Measurements from ENCODE around the gene KLK13. TPM values are rescaled to one million over a fixed set of nuclear protein-coding genes. Genes with fewer than 3 reads are reported as not detected.

The KLK13 gene, protein sequence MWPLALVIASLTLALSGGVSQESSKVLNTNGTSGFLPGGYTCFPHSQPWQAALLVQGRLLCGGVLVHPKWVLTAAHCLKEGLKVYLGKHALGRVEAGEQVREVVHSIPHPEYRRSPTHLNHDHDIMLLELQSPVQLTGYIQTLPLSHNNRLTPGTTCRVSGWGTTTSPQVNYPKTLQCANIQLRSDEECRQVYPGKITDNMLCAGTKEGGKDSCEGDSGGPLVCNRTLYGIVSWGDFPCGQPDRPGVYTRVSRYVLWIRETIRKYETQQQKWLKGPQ
- not detected in 2 replicates for total RNA-seq (2014; rRNA removed; shearing (Covaris generic))

DNA sequence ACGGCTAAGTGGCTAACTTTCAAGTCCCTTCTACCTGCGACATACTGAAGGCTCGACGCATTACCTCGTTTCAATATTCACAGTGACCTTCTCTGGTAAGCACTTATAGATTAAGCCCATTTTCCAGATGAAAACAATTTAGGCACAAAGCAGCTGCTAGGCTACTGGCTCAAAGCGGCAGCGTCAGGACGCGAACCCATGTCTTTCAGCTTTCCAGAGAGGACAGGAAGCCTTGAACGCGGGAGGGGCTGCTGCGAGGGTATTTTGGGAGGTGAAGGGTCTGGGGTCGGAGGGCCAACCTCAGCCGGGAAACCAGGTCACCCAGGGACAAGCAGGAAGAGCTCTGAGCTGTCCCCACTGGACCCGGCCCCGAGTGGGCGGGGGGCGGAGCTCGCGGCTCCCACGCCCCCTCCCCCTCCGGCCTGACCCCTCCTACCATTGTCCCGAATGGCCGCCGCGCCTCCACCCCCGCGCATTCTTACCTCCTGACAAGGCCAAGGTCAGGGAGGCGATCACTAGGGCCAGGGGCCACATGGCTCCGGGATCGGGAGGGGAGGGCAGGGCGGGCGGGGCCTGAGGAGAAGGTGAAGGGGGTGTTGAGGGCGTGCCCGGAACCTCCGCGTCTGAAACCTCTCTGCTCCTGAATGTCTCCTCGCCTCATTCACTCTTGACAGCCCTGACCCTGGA lies at the start of gene KLK13:
TSS of gene KLK13 (minus strand) at position 559 of the 687 bp plus-strand sequence. CDS start at position 534, 25 bp downstream.
- DNase-seq (ENCODE audit: low read depth) = no peak

DNA sequence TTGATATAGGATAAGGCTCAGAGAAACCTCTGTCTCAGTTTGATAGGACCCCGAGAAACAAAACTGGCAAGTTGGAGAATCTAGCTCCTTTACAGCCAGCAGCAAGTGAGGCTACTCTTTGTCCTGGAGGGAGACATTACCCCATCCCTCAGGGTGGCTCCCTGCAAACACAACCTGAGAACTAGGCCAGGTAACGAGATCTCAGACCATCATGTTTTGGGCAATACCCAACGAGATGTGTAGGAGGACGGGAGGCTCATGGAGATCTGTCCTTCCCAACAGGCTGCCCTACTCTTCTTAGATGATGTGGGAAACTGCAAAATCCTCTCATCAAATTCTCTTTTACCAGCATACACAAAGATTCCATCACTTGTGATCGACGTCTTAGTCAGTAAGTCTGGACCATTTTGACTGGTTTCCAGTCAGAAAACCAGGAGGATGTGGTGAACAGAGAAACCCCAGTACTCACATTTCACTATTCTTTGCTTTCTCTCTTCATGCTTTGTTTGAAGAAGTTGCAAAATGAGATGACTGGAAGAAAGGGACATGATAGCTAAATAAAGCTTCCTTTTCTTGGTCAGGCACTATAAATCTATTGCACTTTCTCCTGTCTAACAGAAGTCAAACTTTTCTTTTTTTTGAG lies 49.3 kb upstream of the KLK13 start:
- DNase-seq (ENCODE audit: low read depth) = no peak

DNA sequence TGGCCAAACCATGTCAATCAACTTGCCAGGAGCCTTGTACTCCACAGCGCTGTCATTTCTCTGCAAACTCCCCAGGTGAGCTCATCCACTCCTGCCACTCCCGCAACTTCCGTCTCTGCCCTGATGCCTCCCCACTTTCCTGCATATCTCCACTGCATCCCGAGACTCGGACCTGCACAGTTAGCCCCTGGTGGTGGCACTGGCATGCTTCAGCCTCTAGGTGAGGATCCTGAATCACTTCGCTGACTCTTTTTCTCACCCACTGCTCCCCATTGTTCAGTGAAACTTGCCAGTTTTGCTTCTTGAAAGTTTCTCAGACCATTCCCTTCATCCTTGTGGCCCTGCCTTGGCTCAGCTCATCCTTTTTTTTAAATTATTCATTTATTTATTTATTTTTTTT lies 46.7 kb upstream of the KLK13 start:
- no peak for DNase-seq (ENCODE audit: low read depth)

DNA sequence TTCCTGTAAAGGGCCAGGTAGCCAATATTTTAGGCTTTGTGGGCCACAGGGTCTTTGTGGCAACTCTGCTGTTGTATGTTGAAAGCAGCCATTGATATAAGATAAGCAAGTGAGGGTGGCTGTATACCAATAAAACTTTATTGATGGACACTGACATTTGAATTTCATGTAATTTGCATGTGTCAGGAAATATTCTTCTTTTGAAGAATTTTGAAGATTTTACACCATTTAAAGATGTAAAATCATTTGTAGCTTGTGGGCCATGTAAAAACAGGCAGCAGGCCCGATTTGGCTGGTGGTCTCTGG lies 45.7 kb upstream of the KLK13 start:
- DNase-seq (ENCODE audit: low read depth) = no peak

DNA sequence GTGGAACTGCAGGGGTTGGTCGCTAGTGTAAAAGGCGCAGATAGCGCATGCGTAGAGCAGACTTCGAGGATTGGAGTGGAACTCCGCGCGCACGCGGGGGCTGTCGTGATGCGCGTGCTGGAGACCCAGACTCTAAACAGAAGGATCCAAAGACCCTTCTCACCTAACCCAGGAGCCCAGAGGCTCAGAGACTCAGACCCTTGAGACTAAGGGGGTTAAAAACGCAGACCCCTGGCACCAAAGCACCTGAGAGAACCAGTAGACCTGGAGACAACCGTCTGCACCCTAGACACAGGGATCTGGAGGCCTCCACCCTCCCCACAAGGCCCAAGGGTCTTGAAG lies 43.9 kb upstream of the KLK13 start:
- DNase-seq (ENCODE audit: low read depth) = no peak

DNA sequence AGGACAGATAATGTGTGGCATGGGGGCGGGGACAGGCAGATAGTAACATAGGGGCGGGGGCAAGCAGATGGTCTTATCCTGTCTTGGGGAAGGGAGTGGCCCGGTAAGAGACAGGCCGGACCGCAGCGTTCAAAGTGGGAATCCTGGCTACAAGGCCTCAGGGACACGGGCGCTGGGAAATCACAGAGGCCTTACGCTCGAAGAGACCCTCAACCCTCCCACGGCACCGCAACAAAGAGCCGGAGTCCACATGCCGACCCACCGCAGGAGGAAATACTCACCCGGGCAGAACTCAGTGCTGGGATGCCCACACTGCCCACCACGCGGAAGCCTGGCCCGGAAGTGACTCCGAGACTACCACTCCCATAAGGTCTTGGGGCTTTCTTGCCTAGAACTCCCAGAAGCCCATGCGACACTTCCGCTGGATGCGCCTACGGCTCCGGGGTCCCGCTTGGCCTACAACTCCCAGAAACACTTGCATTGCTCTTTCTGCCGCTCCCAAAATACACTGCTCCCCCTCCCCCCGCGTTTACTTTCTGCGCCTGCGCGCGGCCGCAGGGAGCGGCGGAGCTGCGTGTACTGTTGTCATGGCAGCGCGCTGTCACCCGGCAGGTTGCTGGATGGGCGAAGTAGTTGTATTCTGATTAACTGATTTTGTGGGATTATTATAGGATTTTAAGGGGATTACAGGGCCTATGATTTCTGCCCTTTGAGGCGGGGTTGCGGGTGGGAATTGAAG lies 43.3 kb upstream of the KLK13 start, which contains the start of gene CTU1:
TSS of gene CTU1 (minus strand) at position 344 of the 739 bp plus-strand sequence. CDS start 3,840 bp downstream, outside the sequence.
- DNase-seq (ENCODE audit: low read depth) = peak; percentile 99

DNA sequence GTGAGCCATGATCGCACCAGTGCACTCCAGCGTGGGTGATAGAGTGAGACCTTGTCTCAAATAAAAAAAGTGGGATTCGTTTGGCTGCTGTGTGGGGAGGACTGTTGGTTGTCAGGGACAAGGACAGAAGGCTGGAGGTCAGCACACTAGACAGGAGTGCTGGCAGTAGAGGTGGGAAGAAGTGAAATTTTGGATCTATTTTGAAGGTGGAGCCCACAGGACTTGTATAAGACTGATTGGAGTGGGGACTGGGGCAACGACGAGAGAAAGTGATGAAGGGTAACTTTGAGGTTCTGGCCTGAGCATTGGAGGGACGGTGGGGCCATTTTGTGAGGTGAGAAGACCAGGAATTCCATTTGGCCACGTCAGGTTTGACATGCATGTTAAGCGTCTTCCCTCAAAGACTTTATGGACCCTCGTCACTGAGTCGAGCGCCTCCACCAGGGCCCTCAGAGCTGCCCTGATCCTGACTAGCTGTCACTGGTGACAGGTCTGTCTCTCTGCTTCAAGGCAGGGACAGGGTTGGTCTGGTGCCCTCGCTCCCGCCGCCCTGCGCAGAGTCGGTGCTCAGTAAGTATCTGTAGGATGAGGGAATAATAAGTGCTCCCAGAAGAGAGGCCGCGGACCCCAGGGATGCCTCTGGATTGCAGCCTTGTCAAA lies 42.6 kb upstream of the KLK13 start:
- DNase-seq (ENCODE audit: low read depth) = peak; percentile 42

DNA sequence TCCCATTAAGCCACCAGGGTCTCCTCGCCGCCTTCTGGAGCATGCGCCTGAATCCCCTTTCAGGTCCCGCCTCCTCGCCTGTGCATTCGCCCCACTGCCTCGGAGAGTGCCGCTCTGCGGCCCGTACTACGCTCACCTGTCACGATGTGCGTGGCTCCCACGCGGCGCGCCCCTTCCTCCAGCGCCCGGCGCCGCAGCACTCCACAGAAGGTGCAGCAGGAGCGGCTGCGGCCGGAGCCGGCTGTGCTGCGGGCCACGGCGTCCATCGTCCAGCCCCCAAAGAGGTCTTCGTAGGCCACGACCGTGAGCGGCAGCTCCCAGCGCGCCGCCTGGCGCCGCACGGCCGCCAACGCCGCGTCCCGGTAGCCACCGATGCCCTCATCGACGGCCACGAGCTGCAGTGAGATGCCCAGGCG lies 39.0 kb upstream of the KLK13 start:
- DNase-seq (ENCODE audit: low read depth) = no peak

DNA sequence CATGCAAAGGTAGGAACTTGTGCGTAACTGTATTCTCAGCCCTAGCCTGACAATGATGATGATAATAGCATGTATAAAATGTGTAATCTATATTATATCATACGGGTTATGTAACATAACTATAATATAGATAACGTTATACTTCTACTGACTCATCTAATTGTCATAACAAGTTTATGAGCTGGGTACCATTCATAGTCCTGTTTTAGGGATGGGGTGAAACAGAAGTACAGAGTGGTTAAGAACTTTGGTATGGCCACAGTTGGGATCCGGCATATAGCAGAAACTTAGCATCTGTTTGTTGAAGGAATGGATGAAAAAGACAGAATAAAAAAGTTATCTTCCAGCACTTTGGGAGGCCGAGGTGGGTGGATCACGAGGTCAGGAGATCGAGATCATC lies 38.1 kb upstream of the KLK13 start:
- DNase-seq (ENCODE audit: low read depth) = no peak

DNA sequence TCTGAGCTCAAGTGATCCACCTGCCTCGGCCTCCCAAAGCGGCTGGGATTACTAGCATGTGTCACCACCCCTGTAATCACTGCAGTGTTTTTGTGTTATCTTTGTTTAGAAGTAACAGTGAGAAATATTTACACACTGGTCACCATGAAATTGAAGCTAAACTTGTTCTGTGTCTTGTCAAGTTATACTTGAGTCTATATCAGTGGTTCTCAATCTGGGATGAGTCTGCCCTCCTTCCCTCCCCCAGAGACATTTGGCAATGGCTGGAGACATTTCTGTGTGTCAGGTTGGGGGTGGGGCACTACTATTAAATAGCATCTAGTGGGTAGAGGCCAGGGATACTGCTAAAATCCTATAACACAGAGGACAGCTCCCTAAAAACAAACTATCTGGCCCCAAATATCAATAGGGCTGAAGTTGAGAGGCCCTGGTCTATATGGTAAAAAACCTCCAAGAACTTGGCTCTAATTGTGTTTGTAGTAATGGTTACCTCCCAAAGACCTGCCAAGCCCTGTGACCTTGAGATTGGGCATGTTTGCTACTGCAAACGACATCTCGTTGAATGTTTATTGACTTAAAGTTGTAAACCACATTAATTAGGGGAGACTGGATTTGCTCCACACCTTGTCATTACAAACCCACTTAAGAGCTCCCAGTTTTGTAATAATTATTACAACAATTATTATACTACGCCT lies 36.4 kb upstream of the KLK13 start:
- no peak for DNase-seq (ENCODE audit: low read depth)

DNA sequence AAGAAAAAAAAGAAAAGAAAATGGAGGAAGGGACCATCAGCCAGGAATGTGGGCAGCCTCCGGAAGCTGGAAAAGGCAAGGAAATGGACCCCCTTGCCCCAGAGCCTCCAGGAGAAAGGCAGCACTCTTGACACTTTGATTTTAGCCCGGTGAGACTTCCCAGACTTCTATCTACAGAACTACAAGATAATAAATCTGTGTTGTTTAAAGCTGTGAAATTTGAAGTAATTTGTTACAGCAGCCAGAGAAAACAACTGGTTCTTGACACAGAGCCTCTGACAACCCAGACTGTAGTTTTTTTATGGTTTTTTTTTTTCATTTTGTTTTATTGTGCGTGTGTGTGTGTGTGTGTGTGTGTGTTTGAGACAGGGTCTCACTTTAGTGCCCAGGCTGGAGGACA lies 35.7 kb upstream of the KLK13 start:
- no peak for DNase-seq (ENCODE audit: low read depth)

DNA sequence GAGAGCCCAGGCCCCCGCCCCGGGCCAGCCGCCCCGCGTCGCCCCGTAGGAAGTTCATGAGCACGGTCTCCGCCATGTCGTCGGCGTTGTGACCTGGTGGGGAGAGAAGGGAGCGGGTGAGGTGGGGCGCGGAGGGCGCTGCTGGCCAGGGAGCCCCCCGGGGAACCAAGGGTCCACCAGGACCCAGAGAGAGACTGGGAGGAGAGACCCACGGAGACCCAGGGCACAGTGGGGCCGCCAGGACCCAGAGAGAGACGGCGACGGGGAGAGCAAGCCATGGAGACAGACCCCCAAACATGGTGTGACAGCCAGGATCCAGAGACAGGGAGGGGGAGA lies 34.1 kb upstream of the KLK13 start:
- DNase-seq (ENCODE audit: low read depth) = no peak

DNA sequence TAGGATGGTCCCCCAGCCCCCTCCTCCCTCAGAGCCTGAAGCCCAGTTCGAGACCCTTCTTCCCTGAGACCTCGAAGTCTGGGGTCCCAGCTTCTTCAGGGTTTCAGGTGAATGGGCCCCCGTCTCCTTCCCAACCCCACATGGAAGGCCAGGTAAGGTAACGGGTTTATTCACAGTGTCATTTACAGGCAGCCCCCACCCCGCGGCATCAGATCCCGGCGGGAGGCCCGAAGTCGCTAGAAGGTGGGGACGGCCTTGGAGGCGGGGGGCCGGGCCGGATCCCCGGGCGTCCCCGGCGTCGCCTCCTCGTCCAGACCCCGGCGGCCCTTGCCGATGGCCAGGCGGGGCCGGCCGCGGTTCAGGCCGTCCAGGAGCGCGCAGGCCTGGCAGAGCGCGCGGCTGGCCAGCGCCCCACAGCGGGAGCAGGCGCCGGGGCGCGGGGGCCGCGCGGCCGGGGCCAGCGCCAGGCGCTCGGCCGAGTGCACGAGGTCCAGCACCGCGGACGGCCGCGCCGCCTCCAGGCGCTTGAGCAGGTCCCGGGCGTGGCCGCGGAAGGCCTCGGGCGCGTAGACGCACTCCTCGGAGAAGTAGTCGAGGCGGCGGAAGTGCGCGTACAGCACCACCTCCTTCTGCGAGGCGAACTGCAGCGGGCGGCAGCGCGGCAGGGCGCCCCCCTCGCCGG lies 33.6 kb upstream of the KLK13 start:
- no peak for DNase-seq (ENCODE audit: low read depth)

DNA sequence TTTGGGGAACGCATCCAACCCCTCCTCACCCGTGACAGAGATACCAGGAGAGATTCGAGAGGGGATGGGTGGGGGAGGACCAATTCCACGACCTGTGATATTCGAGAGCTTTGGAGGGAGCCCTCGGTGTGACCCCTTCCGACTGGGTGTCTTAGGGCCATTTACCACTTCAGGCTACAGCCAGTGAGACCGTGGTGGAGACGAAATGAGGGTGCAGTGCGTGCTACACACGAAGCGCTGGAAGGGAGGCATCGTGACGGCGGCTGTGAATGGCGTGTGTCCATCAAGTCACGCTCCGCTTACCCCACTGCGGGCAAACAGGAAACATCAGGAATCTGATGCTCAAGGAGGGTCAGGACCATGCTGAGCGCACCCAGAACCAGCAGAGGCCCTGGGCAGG lies 32.9 kb upstream of the KLK13 start:
- no peak for DNase-seq (ENCODE audit: low read depth)

DNA sequence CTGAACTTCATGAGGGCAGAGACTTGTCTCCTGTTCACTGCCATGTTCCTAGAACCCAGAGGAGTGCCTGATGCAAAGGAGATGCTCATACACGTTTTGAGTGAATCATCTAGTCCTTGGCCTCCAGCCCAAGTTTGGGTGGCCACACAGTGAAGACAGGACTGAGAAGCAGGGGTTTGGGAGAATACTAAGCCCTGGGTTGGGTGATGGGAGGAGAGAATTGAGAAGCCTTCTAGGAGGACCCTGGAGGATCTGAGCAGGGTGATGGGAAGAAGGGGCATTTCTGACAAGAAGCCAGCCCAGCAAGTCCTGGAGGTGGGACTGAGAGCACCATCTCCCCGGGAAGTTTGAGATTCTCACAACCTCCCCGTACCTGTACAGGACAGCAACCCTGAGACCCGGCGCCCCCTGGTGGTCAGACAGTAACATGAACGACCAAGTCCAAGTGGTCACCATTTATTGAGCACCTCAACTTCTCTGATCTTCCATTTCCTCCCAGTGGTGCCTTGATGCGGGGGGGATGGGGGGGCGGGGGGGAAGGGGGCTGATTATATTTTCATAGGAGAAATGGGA lies 32.4 kb upstream of the KLK13 start:
- DNase-seq (ENCODE audit: low read depth) = peak; percentile 61

DNA sequence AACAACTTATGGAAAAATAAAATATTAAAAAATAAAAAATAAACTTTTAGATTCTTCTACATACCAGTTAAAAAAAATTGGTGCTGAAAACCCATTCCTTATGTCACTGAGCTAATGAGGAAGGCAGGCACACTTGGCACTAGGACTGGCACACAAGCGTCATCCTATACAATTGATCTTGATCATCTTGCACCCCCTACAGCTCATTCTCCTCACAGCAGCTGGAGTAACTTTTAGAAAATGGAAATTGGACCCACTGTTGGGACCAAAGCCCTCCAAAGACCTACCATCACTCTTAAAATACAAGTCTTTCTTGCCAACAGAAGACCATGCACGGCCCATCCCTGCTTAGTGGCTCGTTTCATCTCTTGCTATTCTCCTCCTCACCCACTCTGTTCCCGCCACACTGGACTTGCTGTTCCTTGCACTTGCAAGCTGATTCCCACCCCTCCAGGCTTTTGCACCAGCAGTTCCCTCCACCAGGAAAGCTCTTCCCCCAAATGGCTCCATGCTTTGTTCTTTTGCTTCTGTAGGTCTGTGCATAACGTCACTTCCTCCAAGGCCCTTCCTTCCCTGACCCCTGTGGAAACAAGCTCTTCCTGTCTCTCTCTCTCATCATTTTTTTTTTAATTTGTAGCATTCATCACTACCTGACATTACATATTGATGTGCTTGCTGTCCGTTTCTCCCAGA lies 31.7 kb upstream of the KLK13 start:
- DNase-seq (ENCODE audit: low read depth) = no peak

DNA sequence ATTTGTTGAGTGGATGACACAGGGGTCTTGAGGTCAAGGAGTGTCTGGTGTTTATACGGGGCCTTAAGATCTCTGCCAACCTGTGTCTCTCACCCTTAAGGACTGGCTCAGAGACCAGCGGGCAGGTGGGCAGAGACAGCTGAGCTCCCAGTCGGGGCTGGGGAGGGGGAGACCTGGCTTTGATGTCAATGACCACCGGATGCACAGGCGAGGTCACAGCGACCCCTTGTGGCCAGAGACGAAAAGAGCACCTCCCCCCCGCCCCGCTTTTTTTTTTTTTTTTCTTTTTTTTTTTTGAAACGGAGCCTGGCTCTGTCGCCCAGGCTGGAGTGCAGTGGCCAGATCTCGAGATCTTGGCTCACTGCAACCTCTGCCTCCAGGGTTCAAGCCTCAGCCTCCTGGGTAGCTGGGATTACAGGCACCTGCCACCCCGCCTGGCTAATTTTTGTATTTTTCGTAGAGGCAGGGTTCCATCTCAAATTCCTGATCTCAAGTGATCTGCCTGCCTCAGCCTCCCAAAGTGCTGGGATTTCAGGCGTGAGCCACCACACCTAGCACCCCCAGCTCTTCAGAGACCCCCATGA lies 29.9 kb upstream of the KLK13 start:
- no peak for DNase-seq (ENCODE audit: low read depth)

DNA sequence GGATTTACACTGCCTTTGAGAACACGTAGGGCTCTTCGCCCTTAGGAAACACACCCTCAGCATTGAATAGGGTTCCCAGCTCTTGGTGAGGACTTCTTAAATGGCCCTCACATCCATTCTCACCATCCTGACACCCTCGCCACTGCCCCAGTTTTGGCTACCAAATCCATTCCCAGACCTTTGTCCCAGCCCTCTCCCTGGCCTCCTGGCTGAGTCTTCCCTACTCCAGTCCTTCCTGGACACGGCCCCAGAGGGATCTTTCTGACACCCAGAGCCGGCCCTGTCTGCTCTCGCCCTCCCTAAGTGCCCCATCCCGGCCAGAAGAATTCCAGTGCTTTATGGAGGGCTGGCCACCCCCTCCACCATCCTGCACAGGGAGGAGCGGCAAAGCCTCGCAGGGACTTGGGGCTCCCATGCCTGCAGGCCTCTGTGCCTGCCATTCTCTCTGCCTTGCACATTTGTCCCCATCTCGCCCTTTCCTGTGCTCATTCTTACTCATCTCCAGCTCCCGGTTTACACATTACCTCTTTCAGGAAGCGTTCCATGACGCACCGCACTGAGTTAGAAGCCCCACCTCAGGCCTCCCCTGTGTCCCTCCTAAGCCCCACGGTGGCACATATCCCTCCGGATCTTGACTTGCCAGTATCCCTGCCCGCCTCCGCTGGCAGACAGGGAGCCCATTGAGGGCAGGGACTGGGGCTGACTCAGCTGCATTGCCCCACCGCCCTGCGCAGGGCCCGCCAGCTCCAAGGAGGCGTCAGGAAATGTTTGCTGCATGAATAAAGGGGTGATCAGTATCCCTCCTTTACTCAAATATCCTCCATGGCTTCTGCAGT lies 28.8 kb upstream of the KLK13 start:
- no peak for DNase-seq (ENCODE audit: low read depth)

DNA sequence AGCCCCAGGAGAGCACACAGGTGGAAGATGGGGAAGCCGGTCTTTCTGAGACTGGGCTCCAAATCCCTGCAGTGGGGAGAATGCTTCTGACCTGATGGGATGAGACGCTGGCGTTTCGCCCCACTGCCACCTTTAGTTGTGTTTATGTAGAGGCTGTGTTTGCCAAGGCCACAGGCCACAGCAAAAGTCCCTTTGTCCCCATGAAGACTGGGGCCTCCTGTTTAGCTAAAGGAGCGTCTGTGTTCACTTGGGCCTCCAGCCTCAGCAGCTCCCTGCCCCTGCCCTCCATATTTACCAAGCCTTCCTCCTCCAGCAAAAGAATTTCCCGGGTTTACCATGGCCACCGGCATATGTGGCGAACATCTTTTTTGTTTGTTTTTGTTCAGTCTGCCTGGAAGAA lies 28.2 kb upstream of the KLK13 start:
- DNase-seq (ENCODE audit: low read depth) = no peak

All from RPMI7951 (cell line).